PC-3 (cell line): ENCODE data around the gene PPP2R1A.
"Not testable (repeated sequence)": the region's sequence is repeated elsewhere in the genome, so short reads cannot be mapped to it uniquely, and the experiment has no call there.

Experiments
- EZH2 ChIP-seq: fragments of 300-600 bp; sonication (generic); IDR thresholded peaks from one replicate; pipeline ENCODE4 v1.6.1; 2017; ENCODE audit warnings: antibody characterized with exemption, mild to moderate bottlenecking, low read length; ENCODE audit not compliant: unreplicated experiment
- EZH2phosphoT487 ChIP-seq: fragments of 300-600 bp; sonication (generic); IDR thresholded peaks from 2 replicates; pipeline ENCODE4 v1.6.1; 2018; ENCODE audit warnings: mild to moderate bottlenecking, antibody characterized with exemption, low read length, borderline replicate concordance
- TF ChIP-seq, protein P1 (sequence below): fragments of 300-600 bp; sonication (generic); conservative IDR thresholded peaks from 2 replicates; pipeline ENCODE4 v1.5.1; 2017; ENCODE audit warnings: antibody characterized with exemption, low read depth, mild to moderate bottlenecking, low read length

DNA sequence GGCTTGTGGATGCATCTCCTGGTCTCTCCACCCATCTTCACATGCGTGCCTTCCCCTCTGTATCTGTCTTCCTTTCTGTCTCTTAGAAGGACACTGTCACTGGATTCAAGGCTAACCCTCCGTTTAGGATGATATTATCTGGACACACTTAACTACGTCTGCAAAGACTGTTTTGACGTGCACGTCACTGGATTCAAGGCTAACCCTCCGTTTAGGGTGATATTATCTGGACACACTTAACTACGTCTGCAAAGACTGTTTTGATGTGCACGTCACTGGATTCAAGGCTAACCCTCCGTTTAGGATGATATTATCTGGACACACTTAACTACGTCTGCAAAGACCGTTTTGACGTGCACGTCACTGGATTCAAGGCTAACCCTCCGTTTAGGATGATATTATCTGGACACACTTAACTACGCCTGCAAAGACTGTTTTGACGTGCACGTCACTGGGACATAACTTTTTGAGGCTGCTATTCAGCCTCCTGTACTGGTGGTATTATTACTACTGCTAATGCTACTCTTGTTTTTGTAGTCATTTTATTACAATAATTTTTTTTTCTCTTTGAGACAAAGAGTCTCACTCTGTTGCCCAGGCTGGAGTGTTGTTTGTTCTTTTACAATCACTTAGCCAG is 11.0 kb downstream of the PPP2R1A start:
- not testable (repeated sequence) for TF ChIP-seq EZH2, EZH2phosphoT487
- TF ChIP-seq, protein P1, sequence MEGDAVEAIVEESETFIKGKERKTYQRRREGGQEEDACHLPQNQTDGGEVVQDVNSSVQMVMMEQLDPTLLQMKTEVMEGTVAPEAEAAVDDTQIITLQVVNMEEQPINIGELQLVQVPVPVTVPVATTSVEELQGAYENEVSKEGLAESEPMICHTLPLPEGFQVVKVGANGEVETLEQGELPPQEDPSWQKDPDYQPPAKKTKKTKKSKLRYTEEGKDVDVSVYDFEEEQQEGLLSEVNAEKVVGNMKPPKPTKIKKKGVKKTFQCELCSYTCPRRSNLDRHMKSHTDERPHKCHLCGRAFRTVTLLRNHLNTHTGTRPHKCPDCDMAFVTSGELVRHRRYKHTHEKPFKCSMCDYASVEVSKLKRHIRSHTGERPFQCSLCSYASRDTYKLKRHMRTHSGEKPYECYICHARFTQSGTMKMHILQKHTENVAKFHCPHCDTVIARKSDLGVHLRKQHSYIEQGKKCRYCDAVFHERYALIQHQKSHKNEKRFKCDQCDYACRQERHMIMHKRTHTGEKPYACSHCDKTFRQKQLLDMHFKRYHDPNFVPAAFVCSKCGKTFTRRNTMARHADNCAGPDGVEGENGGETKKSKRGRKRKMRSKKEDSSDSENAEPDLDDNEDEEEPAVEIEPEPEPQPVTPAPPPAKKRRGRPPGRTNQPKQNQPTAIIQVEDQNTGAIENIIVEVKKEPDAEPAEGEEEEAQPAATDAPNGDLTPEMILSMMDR: not testable (repeated sequence)
